OCI-LY3 (cell line): Measurements from ENCODE around the gene CNTN5.

Experiments used
- CTCF ChIP-seq: fragments of 200-600, 300-600 bp; sonication (generic); IDR thresholded peaks from 2 replicates; pipeline ENCODE4 v1.5.1; 2014; ENCODE audit warnings: antibody characterized with exemption, low read length, low read depth
- EZH2phosphoT487 ChIP-seq: fragments of 200-600 bp; shearing (Covaris generic); IDR thresholded peaks from 2 replicates; pipeline ENCODE4 v1.6.1; 2018; ENCODE audit warnings: antibody characterized with exemption, mixed run types, low read depth

GRCh38 chr11:100356035-100356434 is 1335.3 kb downstream of the CNTN5 start:
- TF ChIP-seq EZH2phosphoT487, result no peak
- no peak for TF ChIP-seq CTCF
